H9 (cell line): Measurements from ENCODE around the gene PAX8. TPM values are rescaled to one million over a fixed set of nuclear protein-coding genes. Genes with fewer than 3 reads are reported as not detected.

Experiments used
- DNase-seq: peaks from one replicate; pipeline ENCODE4 v3.0.0-alpha.2; 2017
- H2AFZ ChIP-seq: one replicate; pipeline ENCODE4 v1.6.1; 2013; ENCODE audit warnings: mild to moderate bottlenecking, low read length, control low read depth, moderate library complexity
- H2AK5ac ChIP-seq: 2 replicates; pipeline ENCODE4 v1.6.1; 2013; ENCODE audit warnings: low read length, control low read depth, mixed read lengths; ENCODE audit not compliant: insufficient read length
- H2BK120ac ChIP-seq: one replicate; pipeline ENCODE4 v1.6.1; 2013; ENCODE audit warnings: low read depth, mild to moderate bottlenecking, low read length, control low read depth, inconsistent platforms; ENCODE audit not compliant: poor library complexity, severe bottlenecking
- H2BK12ac ChIP-seq: 2 replicates; pipeline ENCODE4 v1.6.1; 2013; ENCODE audit warnings: low read length, control low read depth, mixed read lengths, low read depth; ENCODE audit not compliant: insufficient read length
- H2BK15ac ChIP-seq: 2 replicates; pipeline ENCODE4 v1.6.1; 2013; ENCODE audit warnings: low read depth, low read length, control low read depth
- H2BK20ac ChIP-seq: one replicate; pipeline ENCODE4 v1.6.1; 2013; ENCODE audit warnings: low read depth, mild to moderate bottlenecking, low read length, control low read depth, inconsistent platforms; ENCODE audit not compliant: poor library complexity, severe bottlenecking
- H2BK5ac ChIP-seq: 2 replicates; pipeline ENCODE4 v1.6.1; 2013; ENCODE audit warnings: low read length, control low read depth, mixed read lengths; ENCODE audit not compliant: insufficient read length
- H3K14ac ChIP-seq: 2 replicates; pipeline ENCODE4 v1.6.1; 2013; ENCODE audit warnings: low read length, control low read depth; ENCODE audit not compliant: insufficient read depth
- H3K18ac ChIP-seq: 2 replicates; pipeline ENCODE4 v1.6.1; 2013; ENCODE audit warnings: low read depth, mild to moderate bottlenecking, mixed read lengths, low read length, control low read depth; ENCODE audit not compliant: insufficient read length
- H3K23ac ChIP-seq: 2 replicates; pipeline ENCODE4 v1.6.1; 2013; ENCODE audit warnings: low read length, control low read depth, mixed read lengths, low read depth; ENCODE audit not compliant: insufficient read length
- H3K23me2 ChIP-seq: 2 replicates; pipeline ENCODE4 v1.6.1; 2013; ENCODE audit warnings: low read depth, mild to moderate bottlenecking, mixed read lengths, low read length, control low read depth; ENCODE audit not compliant: insufficient read length, poor library complexity, severe bottlenecking
- H3K27ac ChIP-seq: 2 replicates; pipeline ENCODE4 v1.5.1; 2013; ENCODE audit warnings: low read length, control low read depth, mixed read lengths, low read depth; ENCODE audit not compliant: insufficient read length
- H3K27me3 ChIP-seq: 2 replicates; pipeline ENCODE4 v1.6.1; 2013; ENCODE audit warnings: low read length, control low read depth, inconsistent platforms; ENCODE audit not compliant: insufficient read depth
- H3K4ac ChIP-seq: 2 replicates; pipeline ENCODE4 v1.6.1; 2013; ENCODE audit warnings: low read depth, mild to moderate bottlenecking, control low read depth, inconsistent platforms, low read length, moderate library complexity
- H3K4me1 ChIP-seq: 2 replicates; pipeline ENCODE4 v1.6.1; 2013; ENCODE audit warnings: low read length, control low read depth, inconsistent platforms; ENCODE audit not compliant: insufficient read depth
- H3K4me2 ChIP-seq: 2 replicates; pipeline ENCODE4 v1.6.1; 2013; ENCODE audit warnings: low read length, control low read depth, mixed read lengths; ENCODE audit not compliant: insufficient read length, insufficient read depth
- H3K56ac ChIP-seq: 2 replicates; pipeline ENCODE4 v1.6.1; 2013; ENCODE audit warnings: low read depth, mild to moderate bottlenecking, mixed read lengths, low read length, control low read depth; ENCODE audit not compliant: insufficient read length
- H3K79me1 ChIP-seq: 2 replicates; pipeline ENCODE4 v1.6.1; 2013; ENCODE audit warnings: low read depth, mild to moderate bottlenecking, moderate library complexity, low read length, control low read depth, inconsistent platforms; ENCODE audit not compliant: insufficient read depth, poor library complexity, severe bottlenecking
- H3K79me2 ChIP-seq: 2 replicates; pipeline ENCODE4 v1.6.1; 2013; ENCODE audit warnings: low read length, control low read depth, inconsistent platforms; ENCODE audit not compliant: insufficient read depth
- H3K9ac ChIP-seq: 2 replicates; pipeline ENCODE4 v1.6.1; 2013; ENCODE audit warnings: low read length, control low read depth, mixed read lengths; ENCODE audit not compliant: insufficient read length; ENCODE audit errors: extremely low read depth
- H3K9me3 ChIP-seq: one replicate; pipeline ENCODE4 v1.6.1; 2013; ENCODE audit warnings: low read depth, low read length, inconsistent platforms; ENCODE audit not compliant: control insufficient read depth
- H3T11ph ChIP-seq: one replicate; pipeline ENCODE4 v1.6.1; 2013; ENCODE audit warnings: mild to moderate bottlenecking, low read length, control low read depth, inconsistent platforms
- H4K20me1 ChIP-seq: one replicate; pipeline ENCODE4 v1.6.1; 2013; ENCODE audit not compliant: control insufficient read depth, insufficient read length, insufficient read depth
- H4K5ac ChIP-seq: 2 replicates; pipeline ENCODE4 v1.6.1; 2013; ENCODE audit warnings: low read depth, mild to moderate bottlenecking, mixed read lengths, low read length, control low read depth; ENCODE audit not compliant: insufficient read length
- H4K8ac ChIP-seq: replicated peaks from 2 replicates; pipeline ENCODE4 v1.6.1; 2013; ENCODE audit warnings: low read length, control low read depth, mixed read lengths, low read depth; ENCODE audit not compliant: insufficient read length
- H4K91ac ChIP-seq: 2 replicates; pipeline ENCODE4 v1.6.1; 2013; ENCODE audit warnings: low read depth, mild to moderate bottlenecking, moderate library complexity, mixed read lengths, low read length, control low read depth; ENCODE audit not compliant: insufficient read length
- H3K27ac Mint-ChIP-seq, 3 experiments: 2 replicates in 2 of 3; 3 replicates in 1 of 3; pipeline ENCODE4 v1.8.0; 2020 to 2021; ENCODE audit warnings: mixed read lengths in 3 of 3, mild to moderate bottlenecking in 1 of 3, moderate library complexity in 1 of 3
- H3K27me3 Mint-ChIP-seq: 2 replicates; pipeline ENCODE4 v1.8.0; 2021; ENCODE audit warnings: low read depth, mild to moderate bottlenecking, moderate library complexity, mixed read lengths
- H3K36me3 Mint-ChIP-seq, 3 experiments: 2 replicates in 2 of 3; 3 replicates in 1 of 3; pipeline ENCODE4 v1.8.0; 2020 to 2021; ENCODE audit warnings: low read depth in 3 of 3, mixed read lengths in 3 of 3; ENCODE audit not compliant: insufficient read depth in 1 of 3
- H3K4me1 Mint-ChIP-seq, 2 experiments: 2 replicates each; pipeline ENCODE4 v1.8.0; 2020; ENCODE audit warnings: mixed read lengths in 2 of 2
- H3K4me3 Mint-ChIP-seq, 2 experiments: 2 replicates in 1 of 2; 3 replicates in 1 of 2; pipeline ENCODE4 v1.8.0; 2020 to 2021; ENCODE audit warnings: mild to moderate bottlenecking in 2 of 2, mixed read lengths in 2 of 2, moderate library complexity in 1 of 2
- H3K9me3 Mint-ChIP-seq, 2 experiments: 2 replicates in 1 of 2; 3 replicates in 1 of 2; pipeline ENCODE4 v1.8.0; 2020; ENCODE audit warnings: mild to moderate bottlenecking in 2 of 2, mixed read lengths in 2 of 2, moderate library complexity in 1 of 2
- CTCF ChIP-seq: fragments of 200-600 bp; sonication (generic); conservative IDR thresholded peaks from 3 replicates; pipeline ENCODE4 v1.8.0; 2021; ENCODE audit warnings: antibody characterized with exemption, mild to moderate bottlenecking
- WGBS: extraction: QIAGEN DNeasy Blood & Tissue Kit; methylation state at CpG from one replicate; pipeline ENCODE4 v1.1.7; 2013; ENCODE audit warnings: missing lambda C conversion rate, low lambda C conversion rate, mixed read lengths; ENCODE audit not compliant: insufficient read length; ENCODE audit errors: extremely low coverage; 5-methylcytosine and 5-hydroxymethylcytosine counted together
- total RNA-seq: library from RNA; stranded (reverse); gene quantifications from 2 replicates; pipeline ENCODE4 v1.2.1, GENCODE V29; 2021

Gene PAX8
- total RNA-seq, 1 experiment from 2014 or later = not detected

- Histone ChIP-seq H4K20me1 (no peaks in the 10 kb centered on the region), H3K56ac (no peak overlapping the region), H4K91ac (no peak overlapping the region), H3K4me1 (no peaks in the 10 kb centered on the region), H4K8ac (no peak overlapping the region), H2AK5ac (no peak overlapping the region), H3K79me2 (no peaks in the 10 kb centered on the region), H2BK12ac (no peak overlapping the region), H2BK20ac (no peak overlapping the region), H2BK120ac (no peak overlapping the region), H2BK5ac (no peak overlapping the region), H2AFZ (no peak overlapping the region), H3K23me2 (no peaks in the 10 kb centered on the region), H3K14ac (no peak overlapping the region), H3K27me3 (no peaks in the 10 kb centered on the region), H3K27ac (no peak overlapping the region), H3K23ac (no peak overlapping the region), H3K4me2 (no peak overlapping the region), H2BK15ac (no peak overlapping the region), H3K79me1 (no peaks in the 10 kb centered on the region), H3K9ac (no peak overlapping the region), H3K4ac (no peak overlapping the region), H3K9me3 (no peaks in the 10 kb centered on the region), H4K5ac (no peak overlapping the region), H3K18ac (no peak overlapping the region), H3T11ph (no peak overlapping the region)
- no CpG with 5 or more reads among the region's 4 CpGs for WGBS
- H3K27me3 Mint-ChIP-seq = peaks cover 33% of the 10 kb centered on the region
- peak; percentile 54 for TF ChIP-seq CTCF
- H3K9me3 Mint-ChIP-seq = no peaks in the 10 kb centered on the region
- no peak overlapping the region; a peak in 1 of 5 replicates for H3K4me3 Mint-ChIP-seq
- peaks cover 4 to 6% of the 10 kb centered on the region in 2 experiments; a peak in 3 of 4 replicates for H3K4me1 Mint-ChIP-seq
- DNase-seq = peak; percentile 71
- H3K27ac Mint-ChIP-seq = no peak overlapping the region
- no peaks in the 10 kb centered on the region for H3K36me3 Mint-ChIP-seq
These were observed 78.5 kb downstream of the PAX8 start for GRCh38 chr2:113200236-113200635.
